ENCODE measurements around the gene CLK3. TPM values are rescaled to one million over a fixed set of nuclear protein-coding genes. Genes with fewer than 3 reads are reported as not detected.

The CLK3 gene
- total RNA-seq, 1 donor from 2014 or later = 75.5 TPM

- Histone ChIP-seq H3K27ac (no peak overlapping the region), H3K9me3 (no peaks in the 10 kb centered on the region), H3K27me3 (ENCODE audit: low read depth) (no peaks in the 10 kb centered on the region), H3K4me3 (no peak overlapping the region), H3K36me3 (peaks cover 99% of the 10 kb centered on the region), H3K4me1 (no peaks in the 10 kb centered on the region)
- TF ChIP-seq CTCF (IDR thresholded peaks at IDR 0.05) = peak; percentile 78
- ATAC-seq (peak; percentile 58 to 65), DNase-seq (no peak)
- intact Hi-C loops (cut with DNase I) = no loop called here
Measured at GRCh38 chr15:74631935-74632560, 16.4 kb downstream of the CLK3 start.

- H3K9me3 ChIP-seq = no peaks in the 10 kb centered on the region
- peaks cover 99% of the 10 kb centered on the region for H3K36me3 ChIP-seq
- intact Hi-C loops (cut with DNase I) = no loop called here
- ATAC-seq (no peak), DNase-seq (no peak)
- no peaks in the 10 kb centered on the region for H3K4me1 ChIP-seq
- H3K27ac ChIP-seq = no peak overlapping the region
- no peak for TF ChIP-seq CTCF (IDR thresholded peaks at IDR 0.05)
- no peak overlapping the region for H3K4me3 ChIP-seq
- no peaks in the 10 kb centered on the region for H3K27me3 ChIP-seq (ENCODE audit: low read depth)
Measured at GRCh38 chr15:74632601-74633000, 17.0 kb downstream of the CLK3 start.

- no peaks in the 10 kb centered on the region for H3K4me1 ChIP-seq
- ATAC-seq = no peak
- H3K27me3 ChIP-seq (ENCODE audit: low read depth) = no peaks in the 10 kb centered on the region
- TF ChIP-seq CTCF (IDR thresholded peaks at IDR 0.05) = no peak
- H3K4me3 ChIP-seq = no peak overlapping the region
- no peaks in the 10 kb centered on the region for H3K9me3 ChIP-seq
- intact Hi-C loops (cut with DNase I) = no loop called here
- no peak for DNase-seq
- H3K36me3 ChIP-seq = peaks cover 97% of the 10 kb centered on the region
- H3K27ac ChIP-seq = no peak overlapping the region
Measured at GRCh38 chr15:74633781-74634180, 18.1 kb downstream of the CLK3 start.

- Histone ChIP-seq H3K27ac (no peak overlapping the region), H3K9me3 (no peaks in the 10 kb centered on the region), H3K36me3 (peaks cover 97% of the 10 kb centered on the region), H3K4me3 (no peak overlapping the region), H3K4me1 (no peaks in the 10 kb centered on the region), H3K27me3 (ENCODE audit: low read depth) (no peaks in the 10 kb centered on the region)
- intact Hi-C loops (cut with DNase I) = loop anchor here (5.0 kb wide), 1 partner anchor 132 kb away; no protein-coding TSS in a partner anchor
- ATAC-seq = peak; percentile 80 to 81
- peak; percentile 88 for TF ChIP-seq CTCF (IDR thresholded peaks at IDR 0.05)
- peak; percentile 72 for DNase-seq
Measured at GRCh38 chr15:74635228-74635627, 19.6 kb downstream of the CLK3 start.

GRCh38 chr15:74636984-74637383 lies 21.3 kb downstream of the CLK3 start:
- DNase-seq (no peak), ATAC-seq (no peak)
- TF ChIP-seq CTCF (IDR thresholded peaks at IDR 0.05) = no peak
- no peaks in the 10 kb centered on the region for H3K9me3 ChIP-seq
- peaks cover 84% of the 10 kb centered on the region for H3K36me3 ChIP-seq
- H3K27me3 ChIP-seq (ENCODE audit: low read depth) = no peaks in the 10 kb centered on the region
- intact Hi-C loops (cut with DNase I) = loop anchor here (5.0 kb wide), 1 partner anchor 130 kb away; no protein-coding TSS in a partner anchor
- no peak overlapping the region for H3K27ac ChIP-seq
- H3K4me3 ChIP-seq = no peak overlapping the region
- peaks cover 11% of the 10 kb centered on the region for H3K4me1 ChIP-seq
